ENCODE results near the gene LCN6. TPM values are rescaled to one million over a fixed set of nuclear protein-coding genes. Genes with fewer than 3 reads are reported as not detected.
"Not testable (repeated sequence)": the region's sequence is repeated elsewhere in the genome, so short reads cannot be mapped to it uniquely, and the experiment has no call there.

Gene LCN6
- total and polyA plus RNA-seq, 4 donors = 1.4 to 12.3 (median 8.6) TPM; not detected in 1

GRCh38 chr9:136791516-136792276 lies 43.4 kb upstream of the LCN6 start:
- H3K27ac ChIP-seq (ENCODE audit: low read depth in 1 of 2, low read length in 1 of 2) = peak overlapping the region; percentile 89 to 95
- WGBS, 2 donors = 2 to 3% methylated on average over 26 to 29 of the region's 29 CpGs
- H3K27me3 ChIP-seq (ENCODE audit: control insufficient read depth in 3 of 3, insufficient read depth in 3 of 3, low read length in 2 of 3) = no peaks in the 10 kb centered on the region
- peak overlapping the region; percentile 63 for H3K4me3 ChIP-seq
- no peaks in the 10 kb centered on the region for H3K9me3 ChIP-seq (ENCODE audit: control insufficient read depth in 4 of 4, insufficient read depth in 3 of 4, low read length in 3 of 4)
- ATAC-seq (ENCODE audit: insufficient read depth, low FRiP score) = peak; percentile 10
- TF ChIP-seq CTCF (IDR thresholded peaks at IDR 0.05; ENCODE audit: control extremely low read depth, extremely low read depth) = peak; percentile 31
- peaks cover 0 to 9% (median 3%) of the 10 kb centered on the region in 4 donors for H3K36me3 ChIP-seq (ENCODE audit: control insufficient read depth in 4 of 4, insufficient read depth in 4 of 4, low read length in 4 of 4)
- peak overlapping the region; percentile 78 to 81 for H3K9ac ChIP-seq (ENCODE audit: insufficient read depth in 1 of 2, low read length in 2 of 2)
- peak; percentile 53 to 67 (median 58) for DNase-seq
- peaks cover 0 to 29% (median 7%) of the 10 kb centered on the region in 5 donors for H3K4me1 ChIP-seq (ENCODE audit: control insufficient read depth in 5 of 5, insufficient read depth in 5 of 5, low read length in 5 of 5)

DNA sequence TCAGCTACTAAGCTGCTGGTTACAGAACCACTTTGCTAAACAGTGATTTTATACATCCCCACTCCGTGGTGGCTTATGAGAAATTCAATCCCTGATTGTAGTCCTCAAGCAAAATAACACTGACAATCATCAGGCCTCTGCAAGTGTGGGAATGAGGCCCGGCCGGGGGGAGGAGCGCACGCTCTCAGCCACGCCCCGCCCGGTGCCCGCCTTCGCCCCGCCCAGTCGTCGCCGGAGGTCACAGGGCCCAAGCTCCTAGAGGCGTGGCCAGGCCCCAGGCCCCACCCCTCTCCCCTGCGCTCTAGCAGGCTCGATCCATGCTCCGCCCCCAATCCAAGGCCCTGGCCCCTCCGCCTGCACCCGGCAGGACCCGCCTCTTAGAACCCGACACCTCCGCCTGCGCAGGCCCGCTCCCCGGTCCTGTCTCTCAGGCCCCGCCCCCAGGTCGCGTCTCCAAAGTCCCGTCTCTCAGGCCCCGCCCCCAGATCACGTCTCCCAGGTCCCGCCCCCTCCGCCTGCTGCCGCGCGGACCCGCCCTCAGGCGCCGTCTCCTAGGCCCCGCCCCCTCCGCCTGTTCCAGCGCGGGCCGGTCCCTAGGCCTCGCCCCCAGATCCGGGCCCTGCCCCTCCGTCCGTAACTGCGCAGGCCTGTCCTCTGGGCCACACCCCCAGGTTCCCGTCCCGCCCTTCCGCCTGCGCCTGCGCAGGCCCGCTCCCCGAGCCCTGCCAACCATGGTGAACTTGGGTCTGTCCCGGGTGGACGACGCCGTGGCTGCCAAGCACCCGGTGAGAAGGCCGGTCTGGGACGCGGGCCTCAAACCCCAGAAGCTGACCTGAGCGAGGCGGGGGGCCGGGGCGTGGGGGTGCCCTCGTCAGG lies 42.6 kb upstream of the LCN6 start, which contains the start of gene TMEM141:
Gene TMEM141 (plus strand): TSS at position 705 of the 876 bp plus-strand sequence. CDS start 27 bp downstream, at position 732.
- Histone ChIP-seq H3K9me3 (ENCODE audit: control insufficient read depth in 4 of 4, insufficient read depth in 3 of 4, low read length in 3 of 4) (no peaks in the 10 kb centered on the region), H3K27me3 (ENCODE audit: control insufficient read depth in 3 of 3, insufficient read depth in 3 of 3, low read length in 2 of 3) (no peaks in the 10 kb centered on the region), H3K36me3 (ENCODE audit: control insufficient read depth in 4 of 4, insufficient read depth in 4 of 4, low read length in 4 of 4) (peaks cover 0 to 9% (median 3%) of the 10 kb centered on the region in 4 donors), H3K4me1 (ENCODE audit: control insufficient read depth in 5 of 5, insufficient read depth in 5 of 5, low read length in 5 of 5) (peaks cover 0 to 21% (median 7%) of the 10 kb centered on the region in 5 donors), H3K9ac (ENCODE audit: insufficient read depth in 1 of 2, low read length in 2 of 2) (peak within 1 kb of the TSS; percentile 78 to 81), H3K27ac (ENCODE audit: low read depth in 1 of 2, low read length in 1 of 2) (peak within 1 kb of the TSS; percentile 89 to 95), H3K4me3 (peak within 1 kb of the TSS; percentile 63)
- no peak for TF ChIP-seq CTCF (IDR thresholded peaks at IDR 0.05; ENCODE audit: control extremely low read depth, extremely low read depth)
- peak; percentile 100 for DNase-seq
- ATAC-seq (ENCODE audit: insufficient read depth, low FRiP score) = peak; percentile 94
- WGBS, 2 donors = 1% methylated on average over 65 to 70 of the region's 70 CpGs

DNA sequence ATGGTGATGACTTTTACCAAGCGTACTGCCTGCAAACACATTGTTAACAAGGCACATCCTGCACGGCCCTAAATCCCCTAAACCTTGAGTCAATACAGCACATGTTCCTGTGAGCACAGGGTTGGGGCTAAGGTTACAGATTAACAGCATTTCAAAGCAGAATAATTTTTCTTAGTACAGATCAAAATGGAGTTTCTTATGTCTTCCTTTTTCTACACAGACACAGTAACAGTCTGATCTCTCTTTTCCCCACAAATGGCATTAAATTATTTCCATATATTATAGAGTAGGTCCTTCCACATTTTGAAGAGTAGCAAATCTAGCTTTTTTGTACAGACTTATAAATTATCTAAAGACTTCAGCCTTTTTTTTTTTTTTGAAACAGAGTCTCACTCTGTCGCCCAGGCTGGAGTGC lies 41.2 kb upstream of the LCN6 start:
- no peak for TF ChIP-seq CTCF (IDR thresholded peaks at IDR 0.05; ENCODE audit: control extremely low read depth, extremely low read depth)
- DNase-seq (peak in 1 of 3 donors; percentile 37), ATAC-seq (ENCODE audit: insufficient read depth, low FRiP score) (no peak)
- H3K27me3 ChIP-seq (ENCODE audit: control insufficient read depth in 3 of 3, insufficient read depth in 3 of 3, low read length in 2 of 3) = no peaks in the 10 kb centered on the region
- H3K36me3 ChIP-seq (ENCODE audit: control insufficient read depth in 4 of 4, insufficient read depth in 4 of 4, low read length in 4 of 4) = peaks cover 0 to 9% (median 3%) of the 10 kb centered on the region in 4 donors
- no peak overlapping the region for H3K9ac ChIP-seq (ENCODE audit: insufficient read depth in 1 of 2, low read length in 2 of 2)
- no peaks in the 10 kb centered on the region for H3K9me3 ChIP-seq (ENCODE audit: control insufficient read depth in 4 of 4, insufficient read depth in 3 of 4, low read length in 3 of 4)
- H3K27ac ChIP-seq (ENCODE audit: low read depth in 1 of 2, low read length in 1 of 2) = no peak overlapping the region
- no peak overlapping the region for H3K4me3 ChIP-seq
- H3K4me1 ChIP-seq (ENCODE audit: control insufficient read depth in 5 of 5, insufficient read depth in 5 of 5, low read length in 5 of 5) = peaks cover 0 to 20% (median 7%) of the 10 kb centered on the region in 5 donors
- 81 to 84% methylated on average over 3 of the region's 3 CpGs for WGBS, 2 donors

GRCh38 chr9:136788644-136789522 lies 40.6 kb upstream of the LCN6 start:
- not testable (repeated sequence) for H3K36me3 ChIP-seq (ENCODE audit: control insufficient read depth in 4 of 4, insufficient read depth in 4 of 4, low read length in 4 of 4); H3K27me3 ChIP-seq (ENCODE audit: control insufficient read depth in 3 of 3, insufficient read depth in 3 of 3, low read length in 2 of 3); H3K9me3 ChIP-seq (ENCODE audit: control insufficient read depth in 4 of 4, insufficient read depth in 3 of 4, low read length in 3 of 4); H3K9ac ChIP-seq (ENCODE audit: insufficient read depth in 1 of 2, low read length in 2 of 2); H3K27ac ChIP-seq (ENCODE audit: low read depth in 1 of 2, low read length in 1 of 2); DNase-seq; ATAC-seq (ENCODE audit: insufficient read depth, low FRiP score); H3K4me3 ChIP-seq
- 75 to 83% methylated on average over 27 of the region's 27 CpGs for WGBS, 2 donors
- H3K4me1 ChIP-seq (ENCODE audit: control insufficient read depth in 5 of 5, insufficient read depth in 5 of 5, low read length in 5 of 5) = peaks cover 0 to 20% (median 7%) of the 10 kb centered on the region in 5 donors

Data from lung (tissue), 12 donors.